ENCODE measurements around the gene METTL4.

GRCh38 chr18:2597639-2598038 is 26.3 kb upstream of the METTL4 start:
- TF ChIP-seq POLR2A (IDR thresholded peaks at IDR 0.05; ENCODE audit: low read depth, low read length) (no peak), POLR2AphosphoS5 (IDR thresholded peaks at IDR 0.05; ENCODE audit: low read depth, low read length) (no peak), TAF1 (IDR thresholded peaks at IDR 0.05; ENCODE audit: borderline replicate concordance, low read depth, low read length) (no peak)
